ENCODE measurements around the gene PRKCB.
"Not testable (repeated sequence)": the region's sequence is repeated elsewhere in the genome, so short reads cannot be mapped to it uniquely, and the experiment has no call there.

PRKCB gene

GRCh38 chr16:23902748-23903414, 67.1 kb downstream of the PRKCB start:
- no peak for DNase-seq (ENCODE audit: low spot score)

- DNase-seq (ENCODE audit: low spot score) = no peak
Observed at GRCh38 chr16:23905027-23905426, 69.2 kb downstream of the PRKCB start.

GRCh38 chr16:23907457-23907902, 71.7 kb downstream of the PRKCB start:
- DNase-seq (ENCODE audit: low spot score) = no peak

GRCh38 chr16:23907903-23908302, 72.1 kb downstream of the PRKCB start:
- no peak for DNase-seq (ENCODE audit: low spot score)

GRCh38 chr16:23908790-23909189, 73.0 kb downstream of the PRKCB start:
- no peak for DNase-seq (ENCODE audit: low spot score)

- no peak for DNase-seq (ENCODE audit: low spot score)
Observed at GRCh38 chr16:23909792-23910418, 74.1 kb downstream of the PRKCB start.

- DNase-seq (ENCODE audit: low spot score) = no peak
Observed at GRCh38 chr16:23914946-23915530, 79.3 kb downstream of the PRKCB start.

- DNase-seq (ENCODE audit: low spot score) = not testable (repeated sequence)
Observed at GRCh38 chr16:23916552-23916951, 80.8 kb downstream of the PRKCB start.

- no peak for DNase-seq (ENCODE audit: low spot score)
Observed at GRCh38 chr16:23917621-23918020, 81.8 kb downstream of the PRKCB start.

- DNase-seq (ENCODE audit: low spot score) = no peak
Observed at GRCh38 chr16:23920446-23920845, 84.7 kb downstream of the PRKCB start.

GRCh38 chr16:23920899-23921298, 85.1 kb downstream of the PRKCB start:
- DNase-seq (ENCODE audit: low spot score) = no peak

GRCh38 chr16:23922406-23922805, 86.6 kb downstream of the PRKCB start:
- DNase-seq (ENCODE audit: low spot score) = no peak

GRCh38 chr16:23924128-23924527, 88.3 kb downstream of the PRKCB start:
- no peak for DNase-seq (ENCODE audit: low spot score)

- no peak for DNase-seq (ENCODE audit: low spot score)
Observed at GRCh38 chr16:23927796-23928195, 92.0 kb downstream of the PRKCB start.

GRCh38 chr16:23929237-23929636, 93.5 kb downstream of the PRKCB start:
- DNase-seq (ENCODE audit: low spot score) = no peak

- DNase-seq (ENCODE audit: low spot score) = no peak
Observed at GRCh38 chr16:23929856-23930255, 94.1 kb downstream of the PRKCB start.

- DNase-seq (ENCODE audit: low spot score) = no peak
Observed at GRCh38 chr16:23930791-23931190, 95.0 kb downstream of the PRKCB start.

GRCh38 chr16:23931199-23931598, 95.4 kb downstream of the PRKCB start:
- DNase-seq (ENCODE audit: low spot score) = no peak

- not testable (repeated sequence) for DNase-seq (ENCODE audit: low spot score)
Observed at GRCh38 chr16:23933650-23934049, 97.9 kb downstream of the PRKCB start.

- no peak for DNase-seq (ENCODE audit: low spot score)
Observed at GRCh38 chr16:23934610-23935236, 98.9 kb downstream of the PRKCB start.

- DNase-seq (ENCODE audit: low spot score) = no peak
Observed at GRCh38 chr16:23940111-23940510, 104.3 kb downstream of the PRKCB start.

GRCh38 chr16:23941025-23941424, 105.2 kb downstream of the PRKCB start:
- no peak for DNase-seq (ENCODE audit: low spot score)

- DNase-seq (ENCODE audit: low spot score) = no peak
Observed at GRCh38 chr16:23941963-23942564, 106.3 kb downstream of the PRKCB start.

Data from globus pallidus (tissue), 1 donor.